DMS114 treated with DMSO at 0.1 percent for 48 hours (cell line): ENCODE measurements around the gene EML6.
"Not testable (repeated sequence)": the region's sequence is repeated elsewhere in the genome, so short reads cannot be mapped to it uniquely, and the experiment has no call there.

ENCODE experiments used
- DNase-seq: peaks from one replicate; lab custom pipeline; 2025; ENCODE audit not compliant: unreplicated experiment; lab: John Stamatoyannopoulos, UW

Gene EML6

GRCh38 chr2:54723131-54723995 is at the start of gene EML6:
Gene EML6 (plus strand): TSS chr2:54723662. CDS start chr2:54725062, 1,400 bp downstream.
- DNase-seq: peak; percentile 97

GRCh38 chr2:54675281-54675680 is 48.2 kb upstream of the EML6 start:
- DNase-seq: no peak

GRCh38 chr2:54675738-54676137 is 47.7 kb upstream of the EML6 start:
- DNase-seq: no peak

GRCh38 chr2:54676656-54677055 is 46.8 kb upstream of the EML6 start:
- no peak for DNase-seq

- DNase-seq: no peak
These were observed 45.8 kb upstream of the EML6 start for GRCh38 chr2:54677476-54678265.

- no peak for DNase-seq
These were observed 44.7 kb upstream of the EML6 start for GRCh38 chr2:54678719-54679118.

- no peak for DNase-seq
These were observed 42.9 kb upstream of the EML6 start for GRCh38 chr2:54680397-54681041.

GRCh38 chr2:54681416-54681815 is 42.0 kb upstream of the EML6 start:
- DNase-seq: no peak

GRCh38 chr2:54683596-54683995 is 39.9 kb upstream of the EML6 start:
- DNase-seq: no peak

- no peak for DNase-seq
These were observed 38.1 kb upstream of the EML6 start for GRCh38 chr2:54685263-54685775.

GRCh38 chr2:54687595-54688152 is 35.8 kb upstream of the EML6 start:
- DNase-seq: no peak

GRCh38 chr2:54691445-54692135 is 31.9 kb upstream of the EML6 start:
- DNase-seq: no peak

- no peak for DNase-seq
These were observed 30.9 kb upstream of the EML6 start for GRCh38 chr2:54692556-54692955.

- DNase-seq: no peak
These were observed 28.1 kb upstream of the EML6 start for GRCh38 chr2:54695378-54695777.

GRCh38 chr2:54697934-54698333 is 25.5 kb upstream of the EML6 start:
- DNase-seq: no peak

- not testable (repeated sequence) for DNase-seq
These were observed 24.5 kb upstream of the EML6 start for GRCh38 chr2:54698926-54699325.

- no peak for DNase-seq
These were observed 23.8 kb upstream of the EML6 start for GRCh38 chr2:54699665-54700064.

GRCh38 chr2:54701029-54701428 is 22.4 kb upstream of the EML6 start:
- DNase-seq: no peak

- no peak for DNase-seq
These were observed 19.2 kb upstream of the EML6 start for GRCh38 chr2:54704238-54704637.
